HG02885 (cell line): ENCODE measurements around the gene CENPQ.

Experiments used
- ATAC-seq: cut with Tn5 transposase; IDR thresholded peaks from one replicate; pipeline ENCODE4 v1.9.1; 2021; ENCODE audit warnings: mild to moderate bottlenecking; ENCODE audit not compliant: unreplicated experiment, poor library complexity

Gene CENPQ

GRCh38 chr6:49535795-49536194 is 72.6 kb downstream of the CENPQ start:
- no peak for ATAC-seq

GRCh38 chr6:49539102-49539501 is 75.9 kb downstream of the CENPQ start:
- ATAC-seq, result no peak

DNA sequence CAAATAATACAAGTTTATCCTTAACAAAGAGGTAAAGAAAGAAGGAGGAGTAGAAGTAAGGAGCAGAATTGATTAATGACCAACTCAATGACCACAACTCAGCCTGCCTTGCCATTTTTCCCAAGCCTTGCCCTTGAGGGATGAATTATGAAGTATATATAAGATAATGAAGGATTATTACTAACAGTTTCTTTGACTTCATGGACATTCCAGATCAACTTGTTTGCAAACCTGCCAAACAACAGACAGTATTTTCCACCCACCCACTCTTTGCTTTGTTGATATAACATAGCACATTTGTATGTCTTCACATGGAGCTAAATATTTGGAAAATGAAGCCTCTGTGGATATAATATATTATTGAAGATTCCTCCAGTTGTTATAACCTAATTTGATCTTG is 77.4 kb downstream of the CENPQ start:
- ATAC-seq, result no peak

- ATAC-seq, result no peak
Measured at GRCh38 chr6:49541210-49541724, 78.1 kb downstream of the CENPQ start.

GRCh38 chr6:49541936-49542335 is 78.8 kb downstream of the CENPQ start:
- ATAC-seq, result no peak
